Karpas-422 (cell line): ENCODE data around the gene COA1. TPM values are rescaled to one million over a fixed set of nuclear protein-coding genes. Genes with fewer than 3 reads are reported as not detected.
A peak's percentile ranks its signal among the peaks of the same experiment; 100 is the strongest.
"Not testable (repeated sequence)": the region's sequence is repeated elsewhere in the genome, so short reads cannot be mapped to it uniquely, and the experiment has no call there.

Experiments used
- DNase-seq: peaks from one replicate; pipeline ENCODE4 v3.0.0-alpha.2; 2015
- H2AFZ ChIP-seq: fragments of 200-600 bp; sonication (generic); 2 replicates; pipeline ENCODE4 v1.6.1; 2014; ENCODE audit warnings: antibody characterized with exemption, low read length, mixed read lengths
- H3K27ac ChIP-seq: fragments of 200-600 bp; sonication (generic); 2 replicates; pipeline ENCODE4 v1.5.1; 2014; ENCODE audit warnings: mild to moderate bottlenecking, low read length, moderate library complexity
- H3K27me3 ChIP-seq: fragments of 200-600 bp; sonication (generic); 2 replicates; pipeline ENCODE4 v1.6.1; 2014; ENCODE audit warnings: low read length, mixed read lengths
- H3K36me3 ChIP-seq: fragments of 200-600 bp; sonication (generic); 2 replicates; pipeline ENCODE4 v1.6.1; 2014; ENCODE audit warnings: low read length, mixed read lengths; ENCODE audit not compliant: insufficient read depth
- H3K4me1 ChIP-seq: fragments of 200-600 bp; sonication (generic); 2 replicates; pipeline ENCODE4 v1.6.1; 2014; ENCODE audit warnings: mild to moderate bottlenecking, low read length, mixed read lengths
- H3K4me2 ChIP-seq: fragments of 200-600 bp; sonication (generic); 2 replicates; pipeline ENCODE4 v1.6.1; 2014; ENCODE audit warnings: low read length, low read depth, mild to moderate bottlenecking; ENCODE audit not compliant: poor library complexity, severe bottlenecking
- H3K4me3 ChIP-seq: fragments of 200-600 bp; sonication (generic); 2 replicates; pipeline ENCODE4 v1.5.1; 2014; ENCODE audit warnings: mild to moderate bottlenecking, antibody characterized with exemption, low read length, mixed read lengths
- H3K79me2 ChIP-seq: fragments of 200-600 bp; sonication (generic); 2 replicates; pipeline ENCODE4 v1.6.1; 2014; ENCODE audit warnings: mild to moderate bottlenecking, low read length, mixed read lengths
- H3K9ac ChIP-seq: fragments of 200-600 bp; sonication (generic); 2 replicates; pipeline ENCODE4 v1.6.0; 2014; ENCODE audit warnings: low read length
- H3K9me2 ChIP-seq: fragments of 200-600 bp; sonication (generic), shearing (Covaris generic); replicated peaks from 2 replicates; pipeline ENCODE4 v1.6.0; 2014; ENCODE audit warnings: mild to moderate bottlenecking, low read length, moderate library complexity; ENCODE audit not compliant: insufficient read depth
- H3K9me3 ChIP-seq: fragments of 300-700, 200-600 bp; sonication (generic); 2 replicates; pipeline ENCODE4 v1.6.1; 2014; ENCODE audit warnings: low read length, mixed read lengths
- H4K20me1 ChIP-seq: fragments of 200-600 bp; sonication (generic); 2 replicates; pipeline ENCODE4 v1.6.1; 2014; ENCODE audit warnings: mild to moderate bottlenecking, antibody characterized with exemption, low read length, low read depth; ENCODE audit not compliant: insufficient read depth
- total RNA-seq: library from RNA; depleted of rRNA; stranded (reverse); fragments of >200 nt; shearing (Covaris generic); gene quantifications from 2 replicates; pipeline ENCODE4 v1.2.3, GENCODE V29; 2014; ENCODE audit warnings: low replicate concordance; rRNA removed

COA1 gene, protein sequence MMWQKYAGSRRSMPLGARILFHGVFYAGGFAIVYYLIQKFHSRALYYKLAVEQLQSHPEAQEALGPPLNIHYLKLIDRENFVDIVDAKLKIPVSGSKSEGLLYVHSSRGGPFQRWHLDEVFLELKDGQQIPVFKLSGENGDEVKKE
- total RNA-seq: 60.2 TPM in 2 replicates

DNA sequence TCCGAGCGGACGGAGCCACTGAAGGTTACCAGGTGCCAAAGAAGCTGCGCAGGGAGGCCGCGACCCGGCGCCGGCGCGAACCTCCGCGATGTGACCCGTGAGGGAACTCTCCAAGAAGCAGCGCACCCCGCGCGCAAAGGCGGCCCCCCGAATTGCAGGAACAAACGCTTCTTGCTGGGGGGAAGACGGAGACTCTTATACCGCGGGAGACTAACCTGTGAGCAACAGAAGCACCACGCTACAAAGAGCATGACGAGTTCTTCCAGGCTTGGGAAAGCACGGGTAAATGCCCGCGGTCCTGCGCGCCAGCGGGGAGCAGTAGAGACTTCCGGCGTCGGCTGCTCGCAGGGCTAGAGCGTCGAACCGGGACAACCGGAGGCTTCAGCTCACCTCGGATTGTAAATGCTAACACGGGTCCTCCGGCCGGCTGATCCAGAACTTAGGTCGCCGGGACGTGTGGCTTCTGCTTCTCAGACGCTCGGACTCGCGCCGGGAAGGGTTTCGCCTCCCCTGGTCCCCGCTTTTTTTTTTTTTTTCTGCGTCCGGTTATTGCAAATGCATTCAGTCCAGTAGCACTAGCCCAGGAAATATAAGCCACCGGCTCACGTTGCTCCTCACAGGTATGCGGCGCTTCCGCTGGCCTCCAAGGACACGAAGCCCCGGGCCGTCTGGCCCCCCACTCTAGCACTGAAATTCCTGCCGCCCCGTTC is at the start of gene COA1:
COA1 (minus strand) TSS at position 310 of the 710 bp plus-strand sequence. CDS start 80,909 bp downstream, outside the sequence.
- DNase-seq: peak; percentile 94
- H3K36me3 ChIP-seq: no peaks in the 10 kb centered on the region
- H3K9me3 ChIP-seq: no peaks in the 10 kb centered on the region
- H3K4me2 ChIP-seq: peak within 1 kb of the TSS; percentile 85
- no peaks in the 10 kb centered on the region for H3K9me2 ChIP-seq
- H3K9ac ChIP-seq: peak within 1 kb of the TSS; percentile 80
- peak within 1 kb of the TSS; percentile 93 for H2AFZ ChIP-seq
- peaks cover 28% of the 10 kb centered on the region for H3K4me1 ChIP-seq
- H3K27me3 ChIP-seq: no peaks in the 10 kb centered on the region
- H4K20me1 ChIP-seq: peaks cover 11% of the 10 kb centered on the region; the same call in 1 of the 2 replicates
- H3K4me3 ChIP-seq: peak within 1 kb of the TSS; percentile 91
- no peak within 1 kb of the TSS for H3K27ac ChIP-seq
- peaks cover 46% of the 10 kb centered on the region for H3K79me2 ChIP-seq

DNA sequence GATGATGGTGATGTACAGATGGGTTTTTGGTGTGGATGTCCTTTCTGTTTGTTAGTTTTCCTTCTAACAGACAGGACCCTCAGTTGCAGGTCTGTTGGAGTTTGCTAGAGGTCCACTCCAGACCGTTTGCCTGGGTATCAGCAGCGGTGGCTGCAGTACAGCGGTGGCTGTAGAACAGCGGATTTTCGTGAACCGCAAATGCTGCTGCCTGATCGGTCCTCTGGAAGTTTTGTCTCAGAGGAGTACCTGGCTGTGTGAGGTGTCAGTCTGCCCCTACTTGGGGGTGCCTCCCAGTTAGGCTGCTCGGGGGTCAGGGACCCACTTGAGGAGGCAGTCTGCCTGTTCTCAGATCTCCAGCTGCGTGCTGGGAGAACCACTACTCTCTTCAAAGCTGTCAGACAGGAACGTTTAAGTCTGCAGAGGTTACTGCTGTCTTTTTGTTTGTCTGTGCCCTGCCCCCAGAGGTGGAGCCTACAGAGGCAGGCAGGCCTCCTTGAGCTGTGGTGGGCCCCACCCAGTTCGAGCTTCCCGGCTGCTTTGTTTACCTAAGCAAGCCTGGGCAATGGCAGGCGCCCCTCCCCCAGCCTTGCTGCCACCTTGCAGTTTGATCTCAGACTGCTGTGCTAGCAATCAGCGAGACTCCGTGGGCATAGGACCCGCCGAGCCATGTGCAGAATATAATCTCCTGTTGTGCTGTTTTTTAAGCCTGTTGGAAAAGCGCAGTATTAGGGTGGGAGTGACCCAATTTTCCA is 49.1 kb upstream of the COA1 start:
- H3K4me1 ChIP-seq, H3K4me3 ChIP-seq, H3K9me2 ChIP-seq, H2AFZ ChIP-seq, DNase-seq, H3K27ac ChIP-seq, H3K27me3 ChIP-seq, H3K36me3 ChIP-seq, H3K79me2 ChIP-seq, H4K20me1 ChIP-seq, H3K9me3 ChIP-seq, H3K9ac ChIP-seq, H3K4me2 ChIP-seq: not testable (repeated sequence)

DNA sequence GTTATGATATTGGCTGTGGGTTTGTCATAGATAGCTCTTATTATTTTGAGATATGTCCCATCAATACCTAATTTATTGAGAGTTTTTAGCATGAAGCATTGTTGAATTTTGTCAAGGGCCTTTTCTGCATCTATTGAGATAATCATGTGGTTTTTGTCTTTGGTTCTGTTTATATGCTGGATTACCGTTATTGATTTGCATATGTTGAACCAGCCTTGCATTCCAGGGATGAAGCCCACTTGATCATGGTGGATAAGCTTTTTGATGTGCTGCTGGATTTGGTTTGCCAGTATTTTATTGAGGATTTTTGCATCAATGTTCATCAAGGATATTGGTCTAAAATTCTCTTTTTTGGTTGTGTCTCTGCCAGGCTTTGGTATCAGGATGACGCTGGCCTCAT is 45.9 kb upstream of the COA1 start:
- H3K9me3 ChIP-seq, DNase-seq, H3K4me3 ChIP-seq, H3K79me2 ChIP-seq, H3K36me3 ChIP-seq, H3K9ac ChIP-seq, H3K9me2 ChIP-seq, H2AFZ ChIP-seq, H3K27ac ChIP-seq, H3K4me1 ChIP-seq, H3K27me3 ChIP-seq, H3K4me2 ChIP-seq, H4K20me1 ChIP-seq: not testable (repeated sequence)

DNA sequence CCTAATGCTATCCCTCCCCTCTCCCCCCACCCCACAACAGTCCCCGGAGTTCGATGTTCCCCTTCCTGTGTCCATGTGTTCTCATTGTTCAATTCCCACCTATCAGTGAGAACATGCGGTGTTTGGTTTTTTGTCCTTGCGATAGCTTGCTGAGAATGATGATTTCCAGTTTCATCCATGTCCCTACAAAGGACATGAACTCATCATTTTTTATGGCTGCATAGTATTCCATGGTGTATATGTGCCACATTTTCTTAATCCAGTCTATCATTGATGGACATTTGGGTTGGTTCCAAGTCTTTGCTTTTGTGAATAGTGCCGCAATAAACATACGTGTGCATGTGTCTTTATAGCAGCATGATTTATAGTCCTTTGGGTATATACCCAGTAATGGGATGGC is 43.9 kb upstream of the COA1 start:
- H4K20me1 ChIP-seq, H3K4me2 ChIP-seq, DNase-seq, H3K9me2 ChIP-seq, H2AFZ ChIP-seq, H3K36me3 ChIP-seq, H3K79me2 ChIP-seq, H3K27ac ChIP-seq, H3K27me3 ChIP-seq, H3K4me3 ChIP-seq, H3K9me3 ChIP-seq, H3K4me1 ChIP-seq, H3K9ac ChIP-seq: not testable (repeated sequence)

DNA sequence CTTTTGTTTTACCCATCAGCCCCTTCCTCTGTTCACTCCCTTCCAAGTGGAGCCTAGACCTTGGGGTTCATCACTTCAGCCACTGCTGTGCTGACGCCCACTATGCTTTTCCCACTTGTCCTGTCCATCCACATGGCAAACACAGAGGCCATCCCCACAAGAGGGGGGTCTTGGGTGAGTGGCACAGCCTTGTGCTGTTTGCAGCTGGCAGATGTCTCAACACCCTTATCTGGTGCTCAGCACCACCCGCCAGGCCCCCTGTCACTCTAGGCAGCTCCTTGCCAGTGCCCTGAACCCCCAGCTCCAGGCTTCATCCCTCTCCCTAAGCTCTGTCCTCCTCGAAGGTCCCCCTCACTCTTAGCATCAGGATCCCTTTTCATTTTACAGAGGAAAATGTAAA is 42.2 kb upstream of the COA1 start:
- Histone ChIP-seq H3K4me3 (no peak overlapping the region), H3K27ac (no peak overlapping the region), H3K36me3 (no peaks in the 10 kb centered on the region), H3K9me2 (no peaks in the 10 kb centered on the region), H3K4me2 (no peak overlapping the region), H3K79me2 (no peaks in the 10 kb centered on the region), H3K4me1 (no peaks in the 10 kb centered on the region), H2AFZ (no peak overlapping the region), H3K9me3 (no peaks in the 10 kb centered on the region), H4K20me1 (no peaks in the 10 kb centered on the region), H3K27me3 (no peaks in the 10 kb centered on the region), H3K9ac (no peak overlapping the region)
- no peak for DNase-seq

- H2AFZ ChIP-seq: no peak overlapping the region
- H3K9me3 ChIP-seq: no peaks in the 10 kb centered on the region
- no peaks in the 10 kb centered on the region for H4K20me1 ChIP-seq
- H3K9ac ChIP-seq: no peak overlapping the region
- no peaks in the 10 kb centered on the region for H3K4me1 ChIP-seq
- H3K4me3 ChIP-seq: no peak overlapping the region
- H3K9me2 ChIP-seq: no peaks in the 10 kb centered on the region
- no peaks in the 10 kb centered on the region for H3K36me3 ChIP-seq
- no peaks in the 10 kb centered on the region for H3K27me3 ChIP-seq
- H3K27ac ChIP-seq: no peak overlapping the region
- no peak for DNase-seq
- H3K4me2 ChIP-seq: no peak overlapping the region
- no peaks in the 10 kb centered on the region for H3K79me2 ChIP-seq
Measured at GRCh38 chr7:43771128-43771527, 41.8 kb upstream of the COA1 start.

DNA sequence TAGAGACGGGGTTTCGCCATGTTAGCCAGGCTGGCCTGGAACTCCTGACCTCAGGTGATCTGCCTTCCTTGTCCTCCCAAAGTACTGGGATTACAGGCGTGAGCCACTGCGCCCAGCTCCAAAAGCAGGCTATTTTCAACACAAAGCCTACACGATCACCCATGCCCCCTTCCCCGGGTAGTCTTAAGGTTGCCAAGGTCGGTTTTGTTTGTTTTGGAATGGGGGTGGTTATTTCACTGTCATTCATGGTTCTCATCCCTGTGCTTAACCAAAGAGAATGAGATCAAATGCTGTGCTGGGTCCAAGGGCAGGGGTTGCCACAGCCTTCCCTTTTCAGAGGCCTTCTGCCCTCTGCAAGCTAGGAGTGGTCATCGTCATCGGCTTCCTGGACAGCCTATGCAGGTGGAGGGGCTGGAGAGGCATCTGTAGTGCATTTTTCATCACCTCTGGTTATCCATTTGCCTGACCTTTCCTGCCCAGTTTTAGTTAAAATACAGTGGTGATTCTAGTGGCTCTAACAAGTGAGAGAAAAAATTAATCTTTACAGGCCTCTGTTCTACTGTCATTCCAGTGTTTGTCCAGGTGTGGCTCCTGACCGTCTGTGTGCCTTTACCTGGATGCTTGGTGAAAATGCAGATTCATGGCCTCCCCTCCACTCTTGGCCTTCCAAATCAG is 40.6 kb upstream of the COA1 start:
- Histone ChIP-seq H2AFZ (no peak overlapping the region), H3K79me2 (no peaks in the 10 kb centered on the region), H3K4me1 (peaks cover under 1% of the 10 kb centered on the region), H3K9ac (no peak overlapping the region), H3K27me3 (no peaks in the 10 kb centered on the region), H3K27ac (no peak overlapping the region), H3K4me2 (no peak overlapping the region), H3K9me2 (no peaks in the 10 kb centered on the region), H4K20me1 (no peaks in the 10 kb centered on the region), H3K36me3 (no peaks in the 10 kb centered on the region), H3K4me3 (no peak overlapping the region), H3K9me3 (no peaks in the 10 kb centered on the region)
- DNase-seq: no peak

- no peaks in the 10 kb centered on the region for H4K20me1 ChIP-seq
- no peak overlapping the region for H3K9ac ChIP-seq
- H2AFZ ChIP-seq: no peak overlapping the region
- peaks cover 7% of the 10 kb centered on the region for H3K4me1 ChIP-seq
- H3K27ac ChIP-seq: no peak overlapping the region
- H3K4me3 ChIP-seq: no peak overlapping the region
- no peaks in the 10 kb centered on the region for H3K79me2 ChIP-seq
- H3K9me3 ChIP-seq: no peaks in the 10 kb centered on the region
- no peaks in the 10 kb centered on the region for H3K36me3 ChIP-seq
- H3K27me3 ChIP-seq: no peaks in the 10 kb centered on the region
- no peaks in the 10 kb centered on the region for H3K9me2 ChIP-seq
- DNase-seq: no peak
- no peak overlapping the region for H3K4me2 ChIP-seq
Measured at GRCh38 chr7:43769281-43769680, 40.0 kb upstream of the COA1 start.
